ENCODE measurements around the gene NPPC. TPM values are rescaled to one million over a fixed set of nuclear protein-coding genes. Genes with fewer than 3 reads are reported as not detected.
"Not testable (repeated sequence)": the region's sequence is repeated elsewhere in the genome, so short reads cannot be mapped to it uniquely, and the experiment has no call there.

The NPPC gene, protein sequence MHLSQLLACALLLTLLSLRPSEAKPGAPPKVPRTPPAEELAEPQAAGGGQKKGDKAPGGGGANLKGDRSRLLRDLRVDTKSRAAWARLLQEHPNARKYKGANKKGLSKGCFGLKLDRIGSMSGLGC
- not detected for polyA plus RNA-seq (2012; ENCODE audit: insufficient read depth, insufficient read length)

DNA sequence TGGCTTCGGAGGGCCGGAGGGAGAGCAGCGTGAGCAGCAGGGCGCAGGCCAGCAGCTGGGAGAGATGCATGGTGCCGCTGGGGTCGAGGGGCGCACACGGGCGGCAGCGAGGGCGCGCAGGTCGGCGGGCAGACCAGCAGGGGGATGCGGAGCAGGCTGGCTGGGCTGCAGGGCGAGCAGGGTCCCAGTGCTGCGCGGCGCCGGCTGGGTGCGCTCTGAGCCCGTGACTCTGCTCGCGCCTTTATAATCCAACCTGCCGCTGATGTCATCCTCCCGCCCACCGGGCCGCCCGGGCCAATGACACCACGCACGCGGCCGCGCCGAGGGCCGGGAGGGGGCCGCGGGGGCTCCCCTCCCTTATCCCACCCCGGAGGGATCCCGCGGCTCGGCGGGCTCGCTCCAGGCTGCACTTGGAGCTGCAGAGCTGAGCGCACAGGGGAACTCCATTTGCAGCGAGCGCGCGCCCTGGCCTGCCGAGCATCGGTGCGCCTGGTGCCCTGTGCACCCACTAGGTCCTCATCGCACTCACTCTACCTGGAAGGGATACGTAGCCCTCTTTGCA, at the start of gene NPPC:
TSS of gene NPPC (minus strand) at position 217 of the 562 bp plus-strand sequence. CDS start at position 70, 147 bp downstream.
- DNase-seq (ENCODE audit: low read depth, low spot score): peak; percentile 71
- peak within 1 kb of the TSS; percentile 50 for H3K4me3 ChIP-seq (ENCODE audit: low read length)

DNA sequence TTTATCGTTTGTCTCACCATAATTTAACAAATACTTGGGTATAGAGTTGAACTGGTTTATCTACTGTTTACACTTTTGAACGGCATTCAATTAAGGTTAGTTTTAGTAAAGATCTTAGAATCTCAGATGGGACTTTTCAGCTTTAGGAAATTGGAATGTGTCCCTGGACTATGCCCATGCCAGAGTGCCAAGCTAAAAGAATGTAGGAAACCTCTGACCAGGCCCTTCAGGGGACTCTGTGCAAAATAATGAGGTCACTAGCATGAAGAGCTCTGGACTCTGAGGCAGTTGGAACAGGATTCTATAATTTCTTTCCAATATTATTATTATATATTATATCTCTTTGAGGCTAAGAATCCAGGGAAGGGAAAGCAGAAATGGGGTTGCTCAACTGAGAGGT, 48.8 kb upstream of the NPPC start:
- H3K4me3 ChIP-seq (ENCODE audit: low read length): no peak overlapping the region
- no peak for DNase-seq (ENCODE audit: low read depth, low spot score)

DNA sequence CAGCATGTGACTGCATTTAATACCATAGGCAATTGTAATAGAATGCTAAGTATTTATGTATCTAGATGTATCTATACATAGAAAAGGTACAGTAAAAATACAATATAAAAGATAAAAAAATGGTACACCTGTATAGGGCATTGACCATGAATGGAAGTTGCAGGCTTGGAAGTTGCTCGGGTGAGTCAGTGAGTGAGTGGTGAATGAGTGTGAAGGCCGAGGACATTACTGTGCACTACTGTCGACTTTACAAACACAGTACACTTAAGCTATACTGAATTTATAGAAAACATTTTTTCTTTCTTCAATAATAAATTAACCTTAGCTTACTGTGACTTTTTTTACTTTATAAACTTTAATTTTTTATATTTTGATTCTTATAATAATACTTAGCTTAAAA, 44.3 kb upstream of the NPPC start:
- no peak overlapping the region for H3K4me3 ChIP-seq (ENCODE audit: low read length)
- DNase-seq (ENCODE audit: low read depth, low spot score): no peak

DNA sequence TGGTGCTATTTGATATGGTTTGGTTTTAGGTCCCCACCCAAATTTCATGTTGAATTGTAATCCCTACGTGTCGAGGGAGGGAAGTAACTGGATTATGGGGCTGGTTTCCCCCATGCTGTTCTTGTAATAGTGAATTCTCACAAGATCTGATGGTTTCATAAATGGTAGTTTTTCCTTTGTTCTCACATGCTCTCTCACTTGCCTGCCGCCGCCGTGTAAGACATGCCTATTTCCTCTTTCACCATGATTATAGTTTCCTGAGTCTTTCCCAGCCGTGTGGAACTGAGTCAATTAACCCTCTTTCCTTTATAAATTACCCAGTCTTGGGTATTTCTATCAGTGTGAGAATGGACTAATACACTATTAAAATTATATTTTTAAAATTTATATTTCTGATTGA, 42.6 kb upstream of the NPPC start:
- DNase-seq (ENCODE audit: low read depth, low spot score): no peak
- no peak overlapping the region for H3K4me3 ChIP-seq (ENCODE audit: low read length)

DNA sequence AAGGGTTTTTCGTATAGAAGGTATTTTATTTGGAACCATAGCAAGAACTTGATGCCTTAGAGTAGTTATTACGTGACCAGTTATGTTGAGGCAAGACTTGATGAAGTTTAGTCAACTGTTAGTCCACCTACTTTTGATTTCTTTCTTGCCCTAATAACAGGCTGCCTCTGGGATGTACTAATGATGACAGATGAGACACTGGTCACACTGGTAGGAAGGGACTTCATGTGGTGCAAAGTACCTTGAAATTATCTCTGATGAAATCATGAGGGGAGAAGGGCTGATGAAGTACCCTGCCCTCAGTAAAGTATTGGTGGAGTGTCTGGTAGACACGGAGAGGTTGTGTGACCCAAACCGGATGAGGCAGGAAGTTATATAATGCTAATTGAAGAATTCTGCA, 40.7 kb upstream of the NPPC start:
- no peak for DNase-seq (ENCODE audit: low read depth, low spot score)
- H3K4me3 ChIP-seq (ENCODE audit: low read length): no peak overlapping the region

DNA sequence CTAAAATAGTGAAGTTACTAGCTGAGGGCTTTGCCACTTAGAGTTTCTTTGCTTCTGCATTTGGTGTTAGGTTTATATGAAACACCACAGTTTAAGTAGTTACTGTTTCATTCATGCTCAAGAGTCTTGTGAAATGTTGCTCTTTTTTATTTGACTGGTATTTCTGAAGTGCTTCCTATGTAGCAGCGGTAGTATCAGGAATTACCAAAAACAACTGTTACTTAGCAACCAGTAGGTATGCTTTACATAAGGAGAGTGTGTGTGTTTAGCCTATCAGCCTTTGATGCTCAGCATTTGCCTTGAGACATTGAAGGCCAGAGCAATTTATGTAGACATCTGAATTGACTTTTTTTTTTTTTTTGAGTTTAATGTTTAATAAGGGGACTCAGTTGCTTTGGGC, 38.9 kb upstream of the NPPC start:
- H3K4me3 ChIP-seq (ENCODE audit: low read length): no peak overlapping the region
- no peak for DNase-seq (ENCODE audit: low read depth, low spot score)

DNA sequence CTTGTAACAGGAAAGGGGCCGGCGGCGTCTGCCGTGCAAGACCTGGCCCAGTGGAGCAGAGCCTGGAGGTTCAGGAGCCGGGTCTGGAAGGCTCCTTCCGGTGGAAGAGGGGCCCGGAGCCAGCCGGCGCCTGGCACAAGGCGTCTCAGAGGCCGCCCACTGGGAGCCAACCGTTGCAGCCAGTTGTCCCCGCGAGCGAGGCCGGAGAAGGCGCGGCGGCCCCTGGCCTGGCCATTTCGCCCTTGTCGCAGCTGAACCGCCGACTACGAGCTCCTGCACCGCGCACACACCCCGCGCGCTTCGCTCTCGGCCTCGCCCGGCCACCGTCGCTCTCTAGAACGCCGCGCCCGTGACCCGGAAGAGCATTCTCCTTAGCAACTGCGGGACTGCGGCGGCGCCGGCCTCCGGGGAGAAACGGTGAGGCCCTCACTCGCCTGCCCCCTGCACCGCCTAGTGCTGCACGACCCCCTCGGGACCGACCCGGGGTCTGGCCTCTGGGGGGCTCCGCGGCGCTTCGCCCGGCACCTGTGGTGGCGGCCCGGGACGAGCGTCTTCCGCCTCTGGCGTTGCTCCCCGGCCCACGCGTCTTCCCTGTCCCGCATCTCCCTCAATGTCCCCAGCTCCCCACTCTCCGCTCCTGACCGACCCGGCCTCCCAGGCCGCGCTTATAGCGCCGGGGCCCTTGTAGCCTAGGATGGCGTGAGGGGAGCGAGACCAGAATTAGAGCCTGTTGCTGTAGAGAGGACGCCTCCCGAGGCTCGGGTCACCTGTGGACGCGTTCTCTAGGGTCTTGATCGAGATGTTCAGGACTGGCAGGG, 35.4 kb upstream of the NPPC start, which contains the start of gene DIS3L2:
TSS of gene DIS3L2 (plus strand) at position 365 of the 818 bp plus-strand sequence. CDS start 53,215 bp downstream, outside the sequence.
- peak within 1 kb of the TSS; percentile 94 for H3K4me3 ChIP-seq (ENCODE audit: low read length)
- DNase-seq (ENCODE audit: low read depth, low spot score): peak; percentile 75

DNA sequence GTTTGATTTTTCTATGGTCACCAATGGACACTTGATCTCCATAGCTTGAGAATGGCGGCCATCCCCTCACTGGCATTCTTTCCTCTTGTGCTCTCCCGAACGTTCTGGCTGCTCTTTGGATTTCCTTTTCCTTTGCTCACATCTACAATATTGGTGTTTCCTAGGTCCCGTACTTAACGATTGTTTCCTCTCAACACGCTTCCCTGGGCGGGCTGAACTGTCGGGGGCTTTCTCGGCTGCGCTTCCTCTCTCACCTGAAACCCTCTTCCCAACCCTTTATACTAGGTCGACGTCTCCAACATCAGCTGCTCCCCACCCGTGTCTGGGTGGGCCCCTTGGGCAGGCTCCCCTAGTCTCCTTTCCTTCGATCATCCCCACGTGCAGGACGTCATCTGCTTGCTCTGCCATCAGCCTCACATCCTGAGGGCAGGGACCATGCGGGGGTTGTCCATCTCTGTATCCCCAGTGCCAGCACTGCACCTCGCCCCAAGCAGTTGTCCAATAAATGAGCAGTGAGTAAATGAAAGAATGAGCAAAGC, 34.7 kb upstream of the NPPC start:
- peak overlapping the region; percentile 94 for H3K4me3 ChIP-seq (ENCODE audit: low read length)
- no peak for DNase-seq (ENCODE audit: low read depth, low spot score)

DNA sequence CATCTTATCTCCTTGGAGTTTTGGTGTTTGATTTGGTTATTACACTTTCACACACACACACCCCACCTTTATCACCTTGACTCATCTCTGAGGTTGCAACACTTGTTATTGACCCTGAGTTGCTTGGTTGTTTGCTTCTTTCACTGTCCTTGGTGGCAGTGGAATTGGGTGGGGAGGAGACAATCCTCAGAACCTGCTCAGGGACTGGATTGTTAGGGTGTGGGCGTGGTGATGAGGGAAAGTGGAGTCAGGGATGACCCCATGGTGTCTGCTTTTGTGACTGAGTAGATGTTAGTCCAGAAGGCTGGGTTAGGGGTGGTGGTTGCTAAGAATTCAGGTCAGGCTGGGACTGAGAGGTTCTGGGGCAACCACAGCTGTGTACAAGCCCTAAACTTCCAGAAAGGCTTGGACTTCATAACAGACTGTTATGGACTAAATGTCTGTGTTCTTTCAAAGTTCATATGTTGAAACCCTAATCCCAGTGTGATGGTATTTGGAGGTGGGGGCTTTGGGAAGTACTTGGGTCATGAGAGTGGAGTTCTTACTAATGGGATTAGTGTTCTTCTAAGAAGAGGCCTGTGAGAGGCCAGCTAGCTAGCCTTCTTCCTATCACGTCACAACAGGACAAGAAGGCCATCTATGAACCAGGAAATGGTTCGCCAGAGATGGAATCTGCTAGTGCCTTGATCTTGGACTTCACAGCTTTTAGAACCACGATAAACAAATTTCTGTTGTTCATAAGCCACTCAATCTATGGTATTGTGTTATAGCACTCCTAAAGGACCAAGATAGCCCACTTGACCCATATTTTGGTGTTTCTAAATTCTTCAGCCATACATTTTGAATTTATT, 31.9 kb upstream of the NPPC start:
- DNase-seq (ENCODE audit: low read depth, low spot score): no peak
- no peak overlapping the region for H3K4me3 ChIP-seq (ENCODE audit: low read length)

DNA sequence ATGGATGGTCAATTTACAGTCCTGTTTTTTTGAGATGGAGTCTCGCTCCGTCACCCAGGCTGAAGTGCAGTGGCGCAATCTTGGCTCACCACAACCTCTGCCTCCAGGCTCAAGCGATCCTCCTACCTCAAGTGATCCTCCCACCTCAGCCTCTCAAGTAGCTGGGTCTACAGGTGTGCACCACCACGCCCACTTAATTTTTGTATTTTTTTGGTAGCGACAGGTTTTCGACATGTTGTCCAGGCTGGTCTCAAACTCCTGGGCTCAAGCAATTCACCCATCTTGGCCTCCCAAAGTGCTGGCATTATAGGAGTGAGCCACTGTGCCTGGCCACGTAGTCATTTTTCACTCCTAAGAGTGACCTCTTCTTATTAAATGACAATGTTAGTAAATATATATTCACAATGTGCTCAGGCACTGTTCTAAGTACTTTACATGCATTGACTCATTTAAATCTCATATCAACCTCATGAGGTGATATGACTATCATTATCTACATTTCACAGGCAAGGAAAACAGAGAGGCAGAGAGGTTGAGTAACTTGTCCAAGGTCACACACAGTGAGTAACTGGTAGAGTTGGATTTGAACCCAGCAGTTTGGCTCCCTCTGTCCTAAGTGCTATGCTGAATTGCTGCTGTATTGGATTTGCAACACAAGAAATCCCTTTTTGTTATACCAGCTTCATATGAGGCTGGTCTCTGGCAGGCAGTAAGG, 29.7 kb upstream of the NPPC start:
- no peak overlapping the region for H3K4me3 ChIP-seq (ENCODE audit: low read length)
- no peak for DNase-seq (ENCODE audit: low read depth, low spot score)

DNA sequence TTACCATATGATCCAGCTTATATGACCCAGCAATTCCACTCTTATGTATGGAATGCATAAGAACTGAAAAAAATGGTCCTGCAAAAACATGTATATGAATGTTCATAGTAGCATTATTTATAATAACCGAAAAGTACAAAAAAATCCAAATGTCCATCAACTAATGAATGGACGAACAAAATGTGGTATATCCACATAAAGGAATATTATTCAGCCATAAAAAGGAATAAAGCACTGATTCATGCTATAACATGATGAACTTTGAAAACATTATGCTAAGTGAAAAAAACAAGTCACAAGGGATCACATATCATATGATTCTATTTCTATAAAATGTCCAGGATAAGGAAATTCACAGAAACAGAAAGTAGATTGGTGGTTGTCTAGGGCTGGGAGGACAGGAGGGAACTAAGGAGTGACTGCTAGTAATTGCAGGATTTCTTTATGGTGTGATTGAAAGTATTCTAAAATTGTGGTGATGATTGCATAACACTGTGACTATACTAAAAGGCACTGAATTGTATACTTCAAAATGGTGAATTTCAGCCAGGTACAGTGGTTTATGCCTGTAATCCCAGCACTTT, 25.3 kb upstream of the NPPC start:
- DNase-seq (ENCODE audit: low read depth, low spot score): no peak

DNA sequence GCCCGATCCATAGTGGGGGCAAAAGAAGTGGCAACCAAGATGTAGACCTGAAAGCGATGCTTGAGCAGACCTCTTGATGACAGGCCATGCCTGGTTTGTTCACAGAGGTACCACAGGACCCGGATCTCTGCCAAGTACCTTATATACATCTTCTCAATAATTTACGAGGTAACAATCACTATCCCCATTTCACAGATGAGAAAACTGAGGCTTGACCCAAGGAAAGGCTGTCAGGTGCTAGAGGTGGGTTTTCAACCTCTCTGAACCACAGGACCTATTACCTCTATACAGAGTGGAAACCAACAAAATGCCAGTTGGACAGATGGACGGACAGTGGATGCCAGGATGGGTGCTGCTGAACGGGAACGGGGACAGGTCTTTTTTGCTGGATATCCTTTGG, 21.5 kb upstream of the NPPC start:
- DNase-seq (ENCODE audit: low read depth, low spot score): no peak
- H3K4me3 ChIP-seq (ENCODE audit: low read length): no peak overlapping the region

More for the DNA sequence above, 25.3 kb upstream of the NPPC start:
- H3K4me3 ChIP-seq (ENCODE audit: low read length): no peak overlapping the region

DNA sequence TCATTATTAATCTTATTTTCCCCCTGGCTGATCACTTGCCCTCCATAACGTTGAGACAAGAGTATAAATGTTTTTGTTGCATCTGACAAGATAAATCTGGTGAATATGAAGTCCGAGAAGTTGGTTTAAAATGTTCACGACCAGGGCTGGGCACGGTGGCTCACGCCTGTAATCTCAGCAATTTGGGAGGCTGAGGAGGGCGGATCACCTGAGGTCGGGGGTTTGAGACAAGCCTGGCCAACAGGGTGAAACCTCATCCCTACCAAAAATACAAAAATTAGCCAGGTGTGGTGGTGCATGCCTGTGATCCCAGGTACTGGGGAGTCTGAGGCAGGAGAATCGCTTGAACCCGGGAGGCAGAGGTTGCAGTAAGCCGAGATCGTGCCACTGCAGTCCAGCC, 20.9 kb upstream of the NPPC start:
- H3K4me3 ChIP-seq (ENCODE audit: low read length); DNase-seq (ENCODE audit: low read depth, low spot score): not testable (repeated sequence)

DNA sequence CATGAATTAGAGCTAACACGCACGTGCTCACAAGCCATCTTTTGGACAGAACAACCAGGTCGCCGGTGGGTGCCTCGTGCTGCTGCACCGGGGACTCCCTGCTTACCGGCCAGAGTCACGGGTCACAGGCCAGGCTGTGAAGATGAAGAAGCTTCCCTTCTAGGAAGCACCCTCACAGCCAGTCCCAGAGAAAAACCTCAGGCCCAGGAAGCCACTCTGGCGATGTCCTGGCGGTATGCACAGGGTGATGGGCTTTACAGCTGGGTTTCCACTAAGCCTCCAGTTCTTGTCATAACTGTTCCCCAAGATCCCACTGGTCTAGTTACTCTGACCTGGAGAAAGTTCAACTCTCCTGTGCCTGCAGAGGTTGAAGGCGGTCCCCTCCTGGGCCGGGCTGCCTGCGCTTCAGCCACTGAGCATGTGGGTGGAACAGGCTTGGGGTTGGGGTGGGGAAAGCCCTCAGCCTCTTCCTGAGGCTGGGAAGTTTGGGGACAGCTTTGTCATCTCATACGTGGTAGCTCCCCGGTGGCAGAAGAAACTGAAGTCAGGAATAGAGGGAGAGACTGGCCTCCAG, 20.1 kb upstream of the NPPC start:
- DNase-seq (ENCODE audit: low read depth, low spot score): no peak
- no peak overlapping the region for H3K4me3 ChIP-seq (ENCODE audit: low read length)

DNA sequence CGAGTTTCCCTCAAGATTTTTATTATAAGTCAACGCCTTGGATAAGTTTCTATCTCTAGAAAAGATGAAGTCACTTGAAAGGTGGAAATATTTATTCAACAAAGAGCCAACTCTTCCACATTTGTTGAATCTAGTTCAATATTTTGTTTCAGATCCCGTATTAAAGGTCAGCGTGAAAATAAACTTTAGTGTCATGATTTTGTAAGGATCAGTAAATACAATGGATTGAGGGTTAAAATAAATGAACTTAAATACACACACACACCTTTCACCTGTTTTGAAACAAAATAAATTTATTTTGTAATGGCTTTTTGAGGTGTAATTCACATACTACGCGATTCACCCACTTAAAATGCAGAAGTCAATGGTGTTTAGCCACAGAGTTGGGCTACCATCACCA, 16.0 kb upstream of the NPPC start:
- DNase-seq (ENCODE audit: low read depth, low spot score): no peak

DNA sequence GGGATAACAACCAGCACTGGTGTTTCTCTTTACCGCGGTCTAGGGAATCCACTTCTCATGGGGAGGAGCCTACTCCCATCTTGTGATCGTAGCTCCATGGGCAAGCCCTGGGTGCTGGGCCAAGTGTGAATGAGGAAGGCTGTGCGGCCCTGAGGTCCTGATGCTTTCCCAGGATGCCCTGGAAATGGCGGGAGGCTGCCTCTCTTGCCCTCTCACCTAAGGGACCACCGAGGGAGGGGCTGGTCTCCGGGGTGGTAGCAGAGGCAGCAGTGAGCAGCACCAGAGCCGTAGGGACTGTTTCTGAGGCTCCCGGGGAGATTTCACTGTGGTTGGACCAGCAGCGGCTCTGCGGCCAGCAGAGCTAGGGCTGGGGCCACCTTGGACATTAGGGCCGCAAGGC, 15.5 kb upstream of the NPPC start:
- DNase-seq (ENCODE audit: low read depth, low spot score): no peak
- no peak overlapping the region for H3K4me3 ChIP-seq (ENCODE audit: low read length)

More for the DNA sequence above, 16.0 kb upstream of the NPPC start:
- no peak overlapping the region for H3K4me3 ChIP-seq (ENCODE audit: low read length)

DNA sequence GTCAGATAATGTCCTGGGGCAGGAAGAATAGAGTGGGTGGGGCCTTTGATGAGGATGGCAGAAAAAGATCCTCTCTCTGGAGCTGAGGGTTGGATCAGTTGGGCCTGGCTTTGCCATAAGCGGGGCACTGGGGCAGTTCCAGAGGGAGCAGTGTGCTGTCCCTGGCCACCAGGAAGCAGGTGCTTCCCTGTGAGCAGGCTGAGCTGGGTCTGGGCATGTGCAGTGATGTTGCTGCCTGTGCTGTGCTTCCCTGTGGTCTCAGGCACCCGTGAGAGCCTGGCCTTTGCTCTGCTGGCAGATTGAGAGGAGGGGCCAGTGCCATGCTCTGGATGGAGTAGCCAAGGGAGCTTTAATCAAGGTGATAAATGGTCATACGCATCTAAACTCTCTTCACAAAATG, 14.6 kb upstream of the NPPC start:
- no peak overlapping the region for H3K4me3 ChIP-seq (ENCODE audit: low read length)
- no peak for DNase-seq (ENCODE audit: low read depth, low spot score)

DNA sequence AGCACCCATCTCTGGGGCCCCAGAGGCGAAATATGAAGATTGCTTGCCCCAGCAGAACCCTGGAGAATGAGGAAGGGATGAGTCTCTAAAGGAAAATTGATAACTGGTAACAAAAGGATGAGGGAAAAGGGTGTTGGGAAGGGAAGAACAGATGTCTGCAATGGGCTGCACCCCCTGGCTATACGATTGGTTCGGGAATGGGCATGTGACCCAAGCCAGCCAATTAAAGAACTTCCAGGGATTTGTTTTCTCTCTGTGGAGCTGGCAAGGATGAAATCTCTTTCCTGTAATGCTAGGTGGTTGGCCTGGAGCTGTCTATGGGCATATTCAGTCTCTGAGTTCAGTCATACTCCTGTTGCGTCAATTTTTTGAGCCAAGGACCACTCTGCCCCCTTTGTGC, 12.8 kb upstream of the NPPC start:
- no peak overlapping the region for H3K4me3 ChIP-seq (ENCODE audit: low read length)

More for the DNA sequence above, 12.8 kb upstream of the NPPC start:
- no peak for DNase-seq (ENCODE audit: low read depth, low spot score)
